Femur (tissue), 1 donor: ENCODE results near the gene RNF103.

Experiments used
- DNase-seq: peaks from one replicate; pipeline ENCODE4 v3.0.0-alpha.2; 2017

RNF103 gene

DNA sequence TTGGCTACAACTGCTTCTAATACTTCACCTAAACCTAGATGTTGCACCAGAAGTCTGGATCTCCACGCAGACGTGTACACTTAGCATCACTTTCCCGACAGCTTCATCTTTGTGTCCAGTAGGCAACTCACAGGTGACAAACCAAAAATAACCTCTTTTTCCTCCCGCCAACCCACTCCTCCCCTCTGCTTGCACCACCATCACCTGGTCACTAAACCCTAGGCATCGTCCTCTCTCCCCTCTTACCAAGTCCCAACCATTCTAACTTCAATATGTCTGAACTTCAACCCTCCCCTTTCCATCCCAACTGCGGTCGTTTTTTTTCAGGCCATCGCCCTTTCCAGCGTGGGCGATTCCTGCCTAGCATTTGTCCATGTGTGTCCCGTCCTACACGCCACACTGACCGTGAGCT, 60.0 kb downstream of the RNF103 start:
- no peak for DNase-seq

DNA sequence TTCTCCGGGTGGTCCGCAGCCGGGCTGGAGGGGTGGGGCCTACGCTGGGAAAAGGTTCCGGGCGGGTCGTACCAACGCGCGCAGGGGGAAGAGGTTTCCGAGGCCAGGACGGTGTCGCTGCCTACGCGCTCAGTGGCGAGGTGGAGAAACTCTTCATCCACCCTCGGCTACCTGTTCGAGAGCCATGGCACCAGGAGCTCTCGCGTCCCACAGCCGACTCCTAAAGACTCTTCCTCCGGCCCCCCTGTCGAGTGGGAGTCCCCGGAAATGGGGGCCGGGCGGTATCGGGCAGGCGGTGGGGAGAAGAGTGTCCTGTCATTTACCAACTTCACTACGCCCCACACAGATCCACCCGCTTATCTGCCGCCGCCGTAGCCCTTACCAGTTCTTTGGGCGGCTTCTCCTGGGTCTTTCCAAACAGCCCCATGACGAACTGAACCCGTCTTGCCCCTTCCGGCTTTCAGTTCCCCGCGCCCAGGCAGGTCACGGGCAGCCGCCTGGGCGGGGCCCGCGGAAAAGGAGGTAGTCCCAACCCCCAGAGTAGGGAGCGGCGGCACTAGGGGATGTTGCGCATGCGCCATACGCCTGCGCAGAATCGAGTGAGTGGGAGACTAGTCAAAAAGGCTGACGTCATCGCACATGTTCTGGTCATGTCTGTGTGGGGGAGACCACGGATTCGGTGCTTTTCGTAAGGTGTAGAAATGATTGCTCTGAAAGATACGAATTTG, 60.6 kb downstream of the RNF103 start, which contains the start of gene CHMP3:
Gene CHMP3 (minus strand): TSS at position 522 of the 728 bp plus-strand sequence. CDS start 95 bp downstream, at position 427.
- DNase-seq: peak; percentile 98

- no peak for DNase-seq
Measured at GRCh38 chr2:86562485-86562921, 61.2 kb downstream of the RNF103 start.

GRCh38 chr2:86557836-86558235, 65.8 kb downstream of the RNF103 start:
- DNase-seq: no peak

GRCh38 chr2:86556508-86556907, 67.2 kb downstream of the RNF103 start:
- DNase-seq: no peak
